HG03045 (cell line): ENCODE data around the gene DSCAM.
"Not testable (repeated sequence)": the region's sequence is repeated elsewhere in the genome, so short reads cannot be mapped to it uniquely, and the experiment has no call there.

Source experiments
- ATAC-seq: cut with Tn5 transposase; IDR thresholded peaks from one replicate; pipeline ENCODE4 v1.9.1; 2021; ENCODE audit warnings: mild to moderate bottlenecking, moderate library complexity; ENCODE audit not compliant: unreplicated experiment

The DSCAM gene

GRCh38 chr21:40074198-40074597 is 772.8 kb downstream of the DSCAM start:
- ATAC-seq, result no peak

GRCh38 chr21:40073642-40074041 is 773.3 kb downstream of the DSCAM start:
- no peak for ATAC-seq

DNA sequence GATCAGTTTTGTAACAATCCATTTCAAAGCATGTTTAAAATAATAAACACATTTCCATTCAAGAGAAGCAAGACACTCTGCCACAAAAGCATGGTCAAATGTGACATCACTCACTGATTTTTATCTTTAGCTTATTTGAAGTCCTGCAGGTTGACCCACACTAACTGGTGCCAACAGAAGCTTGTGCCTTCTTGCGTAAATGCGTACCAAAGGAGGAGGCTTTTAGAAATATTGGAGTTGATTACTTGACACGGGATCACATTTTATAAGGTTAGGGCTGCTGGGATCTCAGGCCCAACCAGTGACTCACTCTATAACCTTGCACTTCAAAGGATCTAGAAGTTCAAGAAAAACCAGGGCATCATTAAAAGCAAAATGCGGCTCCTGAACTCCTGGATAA is 776.1 kb downstream of the DSCAM start:
- no peak for ATAC-seq

GRCh38 chr21:40067751-40068150 is 779.2 kb downstream of the DSCAM start:
- ATAC-seq, result no peak

DNA sequence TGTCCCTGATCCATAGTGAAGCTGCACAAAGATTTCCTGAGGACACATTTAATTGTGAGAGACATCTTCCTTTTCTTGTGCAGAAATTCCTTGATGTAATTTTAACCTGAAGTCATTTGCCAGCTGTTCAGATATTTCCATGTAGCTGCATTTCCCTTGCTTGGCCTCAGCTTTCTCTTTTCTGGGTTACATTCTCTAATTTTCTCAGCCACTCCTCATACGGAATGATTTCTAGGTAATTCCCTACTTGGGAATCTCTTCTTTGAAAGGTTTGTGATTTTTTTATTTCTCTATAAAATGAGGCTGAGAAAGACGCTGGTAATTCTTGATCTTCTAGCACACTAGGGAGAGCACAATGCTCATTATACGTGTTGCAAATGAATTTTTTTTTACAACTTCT is 780.7 kb downstream of the DSCAM start:
- no peak for ATAC-seq

DNA sequence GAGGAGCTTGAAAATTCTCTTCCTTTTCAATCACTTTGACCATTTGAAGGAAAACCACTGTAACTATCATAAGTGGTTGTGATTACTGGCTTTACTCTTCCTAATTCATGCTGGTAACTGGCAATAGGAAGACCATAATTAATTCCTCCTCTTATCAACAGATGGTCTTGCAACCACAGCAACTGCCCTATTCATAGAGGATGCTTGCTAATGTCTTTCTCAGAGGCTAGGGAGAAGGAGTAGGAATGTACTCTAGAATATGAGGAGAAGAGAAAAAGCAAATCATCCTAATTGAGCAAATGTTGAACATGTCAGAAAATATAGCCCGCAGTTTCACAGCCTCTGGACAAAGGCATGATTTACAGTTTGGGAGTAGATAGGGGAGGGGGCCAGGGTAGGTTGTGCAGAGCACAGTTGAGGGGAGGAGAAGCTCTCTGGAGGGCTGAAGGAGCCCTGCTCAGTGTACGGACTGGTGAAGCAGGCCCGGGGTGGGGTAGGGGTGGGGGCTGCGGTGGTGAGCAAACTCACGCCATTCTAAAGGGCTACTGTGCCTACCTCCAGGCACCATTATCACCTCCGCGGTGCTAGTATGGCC is 786.8 kb downstream of the DSCAM start:
- ATAC-seq, result no peak

GRCh38 chr21:40057331-40057730 is 789.6 kb downstream of the DSCAM start:
- ATAC-seq, result no peak

DNA sequence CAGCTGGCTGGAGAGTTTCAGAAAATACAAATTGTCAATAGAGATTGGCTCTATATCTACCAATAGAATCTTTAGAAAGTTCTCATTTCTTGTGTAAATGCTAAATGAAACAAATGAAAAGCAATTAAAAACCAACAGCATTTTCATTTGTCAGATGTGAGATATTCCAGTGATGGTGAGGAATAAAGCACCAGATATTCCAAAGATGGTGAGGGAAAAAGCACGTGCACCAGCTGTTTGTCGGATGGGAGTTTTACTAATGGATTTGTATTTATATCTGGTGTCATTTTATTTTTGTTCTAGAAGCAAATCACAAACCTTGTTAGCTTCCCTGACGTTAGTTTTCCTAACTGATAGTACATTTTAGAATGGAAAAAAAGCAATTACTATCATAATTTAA is 790.9 kb downstream of the DSCAM start:
- no peak for ATAC-seq

GRCh38 chr21:40054403-40054802 is 792.6 kb downstream of the DSCAM start:
- no peak for ATAC-seq

GRCh38 chr21:40053007-40053406 is 794.0 kb downstream of the DSCAM start:
- ATAC-seq, result no peak

- ATAC-seq, result no peak
Measured at GRCh38 chr21:40052276-40052675, 794.7 kb downstream of the DSCAM start.

- no peak for ATAC-seq
Measured at GRCh38 chr21:40051801-40052200, 795.2 kb downstream of the DSCAM start.

GRCh38 chr21:40049931-40050290 is 797.0 kb downstream of the DSCAM start:
- no peak for ATAC-seq

DNA sequence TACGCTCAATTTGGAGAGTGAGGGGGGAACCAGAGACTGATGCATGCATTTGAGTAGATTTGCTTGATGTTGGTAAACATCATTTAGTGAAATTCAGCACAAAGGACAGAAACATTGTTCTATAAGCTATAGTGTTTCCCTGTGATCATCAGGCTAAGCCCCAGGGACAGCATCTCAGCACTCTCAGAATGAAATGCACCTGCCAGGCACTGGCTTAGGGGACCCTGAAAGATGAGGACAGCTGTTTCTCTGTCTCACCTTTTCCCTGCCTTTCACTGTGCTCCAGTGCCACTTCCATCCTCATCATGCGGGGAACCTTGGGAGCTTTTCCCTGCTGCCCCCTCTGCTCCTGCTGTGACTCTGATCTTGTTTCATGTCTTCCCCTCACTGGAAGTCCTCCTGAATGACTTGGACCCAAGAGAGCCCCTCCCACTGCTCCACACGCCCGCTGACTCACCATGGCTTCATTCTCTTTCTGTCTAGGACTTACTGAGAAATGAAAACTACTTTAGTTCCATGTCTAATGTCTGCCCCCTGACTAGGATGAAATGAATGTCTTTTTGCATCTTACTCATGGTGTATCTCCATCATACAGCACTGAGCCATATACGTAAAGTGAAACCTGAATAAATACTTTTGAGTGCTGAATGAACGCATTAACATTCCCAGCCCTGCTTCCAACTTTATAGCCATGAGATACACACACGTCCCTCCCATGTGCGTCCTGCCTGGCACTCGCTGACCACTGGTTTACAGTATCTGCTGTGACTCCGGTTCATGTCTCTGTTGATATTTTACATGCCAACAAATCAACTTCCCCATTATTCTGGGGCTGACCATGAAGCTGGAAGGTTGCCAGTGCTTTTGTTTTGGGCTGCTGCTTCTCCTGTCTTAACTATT is 797.7 kb downstream of the DSCAM start:
- ATAC-seq, result no peak

GRCh38 chr21:40047993-40048730 is 798.8 kb downstream of the DSCAM start:
- ATAC-seq, result no peak

- ATAC-seq, result no peak
Measured at GRCh38 chr21:40047211-40047610, 799.7 kb downstream of the DSCAM start.

GRCh38 chr21:40043866-40044265 is 803.1 kb downstream of the DSCAM start:
- ATAC-seq, result no peak

DNA sequence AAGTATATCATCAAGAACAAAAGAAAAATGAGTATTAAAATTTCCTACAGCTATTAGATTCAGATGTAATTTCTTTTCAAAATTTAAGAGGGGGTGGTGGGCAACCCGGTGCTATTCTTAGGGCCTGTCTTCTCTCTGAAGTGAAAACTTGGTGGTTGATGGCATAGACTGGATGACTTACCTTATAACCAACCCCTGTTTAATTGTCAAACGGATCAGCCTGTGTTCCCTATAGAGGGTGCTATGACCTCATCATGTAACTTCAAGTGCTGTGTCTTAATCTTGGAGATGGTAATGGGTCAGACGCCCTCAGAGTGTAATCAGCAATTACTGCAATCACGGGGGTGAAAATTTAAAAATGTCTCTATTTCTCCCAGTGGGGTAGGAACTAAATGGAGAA is 803.5 kb downstream of the DSCAM start:
- no peak for ATAC-seq

DNA sequence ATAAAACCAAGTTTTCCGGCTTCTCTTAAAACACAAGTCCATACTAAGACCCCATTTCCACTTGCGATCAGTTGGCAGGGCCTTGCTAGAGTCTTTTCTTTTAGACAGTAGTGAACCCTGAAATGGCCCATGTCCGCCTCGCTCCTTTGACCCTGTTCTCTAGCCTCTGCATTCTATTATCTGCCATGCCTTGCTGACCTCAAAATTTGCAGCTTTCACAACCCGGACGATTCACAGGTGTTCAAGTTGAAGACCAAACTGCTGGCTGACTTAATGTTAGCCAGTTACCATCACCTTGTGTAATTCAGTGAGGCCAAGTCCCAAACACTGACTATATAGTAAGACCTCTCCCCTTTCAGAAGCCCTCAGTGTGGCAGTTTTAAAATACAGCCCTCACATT is 805.5 kb downstream of the DSCAM start:
- ATAC-seq, result no peak

DNA sequence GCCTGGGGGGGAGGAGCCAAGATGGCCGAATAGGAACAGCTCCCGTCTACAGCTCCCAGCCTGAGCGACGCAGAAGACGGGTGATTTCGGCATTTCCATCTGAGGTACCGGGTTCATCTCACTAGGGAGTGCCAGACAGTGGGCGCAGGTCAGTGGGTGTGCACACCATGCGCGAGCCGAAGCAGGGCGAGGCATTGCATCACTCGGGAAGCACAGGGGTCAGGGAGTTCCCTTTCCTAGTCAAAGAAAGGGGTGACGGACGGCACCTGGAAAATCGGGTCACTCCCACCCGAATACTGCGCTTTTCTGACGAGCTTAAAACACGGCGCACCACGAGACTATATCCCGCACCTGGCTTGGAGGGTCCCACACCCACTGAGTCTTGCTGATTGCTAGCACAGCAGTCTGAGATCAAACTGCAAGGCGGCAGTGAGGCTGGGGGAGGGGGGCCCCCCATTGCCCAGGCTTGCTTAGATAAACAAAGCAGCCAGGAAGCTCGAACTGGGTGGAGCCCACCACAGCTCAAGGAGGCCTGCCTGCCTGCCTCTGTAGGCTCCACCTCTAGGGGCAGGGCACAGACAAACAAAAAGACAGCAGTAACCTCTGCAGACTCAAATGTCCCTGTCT is 813.7 kb downstream of the DSCAM start:
- not testable (repeated sequence) for ATAC-seq

- ATAC-seq, result no peak
Measured at GRCh38 chr21:40029888-40030287, 817.1 kb downstream of the DSCAM start.
